Muscle layer of colon (tissue), 2 donors: ENCODE results near the gene OTUD3.

ENCODE experiments used
- H3K27ac ChIP-seq: one replicate; pipeline ENCODE4 v1.7.0; 2013; ENCODE audit warnings: low read depth, mild to moderate bottlenecking, low read length, moderate library complexity
- H3K27me3 ChIP-seq, 2 donors: one replicate each; pipeline ENCODE4 v1.7.0; 2013; ENCODE audit warnings: low read length in 2 of 2, mild to moderate bottlenecking in 2 of 2; ENCODE audit not compliant: insufficient read depth in 2 of 2, control insufficient read depth in 1 of 2
- H3K36me3 ChIP-seq: one replicate; pipeline ENCODE4 v1.7.0; 2013; ENCODE audit warnings: mild to moderate bottlenecking, low read length; ENCODE audit not compliant: insufficient read depth
- H3K4me1 ChIP-seq: one replicate; pipeline ENCODE4 v1.7.0; 2013; ENCODE audit warnings: mild to moderate bottlenecking, low read length; ENCODE audit not compliant: insufficient read depth
- H3K4me3 ChIP-seq, 2 donors: one replicate each; pipeline ENCODE4 v1.7.0; 2013; ENCODE audit warnings: low read length in 2 of 2, low read depth in 1 of 2, mild to moderate bottlenecking in 1 of 2, moderate library complexity in 1 of 2
- H3K9ac ChIP-seq: one replicate; pipeline ENCODE4 v1.7.0; 2013; ENCODE audit warnings: low read length
- H3K9me3 ChIP-seq: one replicate; pipeline ENCODE4 v1.7.0; 2013; ENCODE audit warnings: mild to moderate bottlenecking, low read length
- donor health status: abdominal sarcoma.
- donor health status: Adenocarcinoma of cecum.

The OTUD3 gene

DNA sequence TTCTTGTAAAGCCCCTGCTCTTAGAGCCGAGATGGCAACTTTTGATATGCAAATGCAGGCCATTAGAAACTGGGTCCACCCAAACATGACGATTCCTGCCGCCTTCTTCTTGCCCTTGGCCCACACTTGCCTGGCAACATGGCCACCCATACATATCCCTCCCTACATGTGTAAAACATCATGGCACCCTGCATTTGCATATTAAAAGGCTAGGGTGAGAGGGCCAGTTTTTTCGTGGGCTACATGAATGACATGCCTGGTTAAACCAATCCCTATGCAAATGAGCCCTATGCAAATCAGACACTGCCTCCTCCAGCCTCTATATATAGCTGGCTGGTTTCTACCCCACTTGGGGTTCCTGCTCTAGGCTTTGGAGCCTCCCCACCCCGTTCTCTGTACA, 78.4 kb downstream of the OTUD3 start:
- Histone ChIP-seq H3K27ac (no peak overlapping the region), H3K4me1 (no peaks in the 10 kb centered on the region), H3K4me3 (no peak overlapping the region), H3K36me3 (no peaks in the 10 kb centered on the region), H3K9me3 (no peaks in the 10 kb centered on the region), H3K27me3 (no peaks in the 10 kb centered on the region), H3K9ac (no peak overlapping the region)
